NCI-H446 treated with DMSO at 0.1 percent for 48 hours (cell line): ENCODE data around the gene SLCO3A1.
"Not testable (repeated sequence)": the region's sequence is repeated elsewhere in the genome, so short reads cannot be mapped to it uniquely, and the experiment has no call there.

Experiments
- DNase-seq: peaks from one replicate; lab custom pipeline; 2025; lab: John Stamatoyannopoulos, UW

The SLCO3A1 gene

GRCh38 chr15:92070251-92070650 lies 216.7 kb downstream of the SLCO3A1 start:
- DNase-seq, result not testable (repeated sequence)

DNA sequence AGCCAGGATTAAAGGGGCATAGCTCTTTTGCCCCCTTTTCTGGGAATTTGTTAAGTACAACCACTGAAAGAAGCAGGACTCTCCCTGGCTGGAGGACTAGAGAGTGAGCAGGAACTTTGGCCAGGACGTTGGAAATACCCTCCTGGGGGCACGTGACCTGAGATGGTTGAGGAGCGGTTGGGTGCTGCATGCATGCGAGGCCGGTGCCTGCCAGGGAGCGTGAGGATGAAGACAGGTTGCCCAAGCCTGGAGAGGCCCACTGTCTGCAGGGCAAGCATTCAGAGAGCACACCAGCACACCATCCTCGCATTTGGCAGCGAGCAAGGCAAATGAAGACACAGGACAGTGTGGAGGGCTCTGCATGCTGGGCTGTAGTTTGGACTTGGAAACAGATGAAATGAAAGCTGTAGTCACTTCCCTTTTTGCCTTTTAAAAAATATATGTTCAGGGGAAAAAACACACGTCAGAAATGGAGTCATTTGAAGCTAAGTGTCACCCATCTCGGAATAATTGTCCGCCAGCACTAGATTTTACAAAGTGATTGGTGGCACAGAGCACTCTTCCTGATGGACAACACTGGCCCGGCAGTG lies 217.6 kb downstream of the SLCO3A1 start:
- no peak for DNase-seq

- no peak for DNase-seq
Observed at GRCh38 chr15:92073044-92073785, 219.7 kb downstream of the SLCO3A1 start.

- DNase-seq, result no peak
Observed at GRCh38 chr15:92074101-92074500, 220.6 kb downstream of the SLCO3A1 start.

GRCh38 chr15:92074646-92075045 lies 221.1 kb downstream of the SLCO3A1 start:
- DNase-seq, result no peak

DNA sequence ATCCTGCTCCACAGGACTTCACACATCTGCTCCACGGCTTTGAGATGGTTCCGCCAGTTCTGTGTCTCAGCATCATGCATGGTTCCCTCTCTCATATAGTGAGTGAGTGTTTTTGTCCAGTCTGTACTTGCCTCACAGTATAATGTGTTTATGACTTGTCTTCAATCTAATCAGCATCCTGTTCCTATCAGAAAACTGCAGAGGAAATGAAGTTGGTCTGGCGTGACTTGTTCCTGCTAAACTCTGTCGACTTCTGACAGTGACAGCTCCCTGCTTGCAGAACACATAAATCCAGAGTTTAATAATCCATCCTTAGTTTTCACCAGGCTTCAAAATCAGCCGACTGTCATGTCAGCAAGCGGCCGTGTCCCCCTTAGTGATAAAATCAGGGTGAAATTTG lies 222.3 kb downstream of the SLCO3A1 start:
- DNase-seq, result no peak

- peak; percentile 20 for DNase-seq
Observed at GRCh38 chr15:92076541-92076940, 223.0 kb downstream of the SLCO3A1 start.

- peak; percentile 18 for DNase-seq
Observed at GRCh38 chr15:92077353-92078085, 224.0 kb downstream of the SLCO3A1 start.

- no peak for DNase-seq
Observed at GRCh38 chr15:92078270-92078669, 224.8 kb downstream of the SLCO3A1 start.

DNA sequence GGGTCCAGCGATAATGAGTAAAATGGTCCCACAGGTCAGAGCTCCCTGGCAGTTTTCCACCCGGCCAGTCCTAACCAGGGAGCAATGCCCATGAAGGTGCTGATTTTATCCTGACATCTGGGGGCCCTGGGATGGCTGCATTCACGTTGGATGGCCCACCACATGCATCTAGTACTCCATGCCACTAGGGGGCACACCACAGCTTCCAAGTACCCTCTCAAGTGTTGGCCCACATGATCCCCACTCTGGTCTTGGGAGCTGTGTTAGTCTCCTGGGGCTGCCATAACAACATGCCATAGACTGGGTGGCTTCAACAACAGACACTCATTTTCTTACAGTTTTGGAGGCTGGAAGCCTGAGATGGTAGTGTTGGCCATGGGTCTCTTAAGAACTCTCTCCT lies 225.5 kb downstream of the SLCO3A1 start:
- DNase-seq, result no peak

- DNase-seq, result no peak
Observed at GRCh38 chr15:92079647-92080255, 226.2 kb downstream of the SLCO3A1 start.

DNA sequence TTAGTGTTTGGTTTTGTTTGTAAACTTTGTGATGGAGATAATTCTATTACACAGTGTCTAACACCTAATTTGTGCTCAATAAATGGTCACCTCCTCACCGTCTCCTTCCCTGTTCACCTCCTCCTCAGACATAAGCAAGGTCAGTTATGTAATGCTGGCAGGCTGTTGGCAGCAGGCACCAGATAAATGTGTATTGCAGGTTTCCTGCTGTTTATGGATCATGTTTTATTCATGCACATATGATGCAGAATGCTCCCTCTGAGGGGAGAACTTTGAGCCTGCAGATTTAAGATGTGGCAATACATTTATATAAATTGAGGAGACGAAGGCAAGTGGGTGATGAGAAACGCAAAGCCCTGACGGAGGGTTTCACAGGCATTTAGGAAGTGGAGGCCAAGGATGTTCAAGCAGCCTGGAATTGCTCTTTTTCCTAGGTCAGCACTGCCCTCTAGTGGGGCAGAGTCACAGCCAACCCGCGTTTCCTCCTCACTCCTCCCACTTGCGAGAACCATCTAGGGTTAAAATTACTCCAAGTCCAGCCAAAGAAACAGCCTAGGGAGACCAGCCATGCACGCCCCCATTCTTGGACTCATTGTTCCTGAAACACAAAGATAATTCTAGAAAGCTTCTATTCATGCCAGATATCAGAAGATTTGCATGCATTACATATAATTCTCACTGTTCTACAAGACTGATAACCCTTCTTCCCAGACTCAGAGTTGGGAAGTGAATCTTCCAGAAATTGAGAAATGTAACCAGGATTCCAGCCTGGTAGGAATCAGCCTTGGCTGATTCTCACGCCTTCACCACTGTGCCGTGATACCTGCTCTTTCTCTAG lies 228.7 kb downstream of the SLCO3A1 start:
- peak; percentile 34 for DNase-seq

DNA sequence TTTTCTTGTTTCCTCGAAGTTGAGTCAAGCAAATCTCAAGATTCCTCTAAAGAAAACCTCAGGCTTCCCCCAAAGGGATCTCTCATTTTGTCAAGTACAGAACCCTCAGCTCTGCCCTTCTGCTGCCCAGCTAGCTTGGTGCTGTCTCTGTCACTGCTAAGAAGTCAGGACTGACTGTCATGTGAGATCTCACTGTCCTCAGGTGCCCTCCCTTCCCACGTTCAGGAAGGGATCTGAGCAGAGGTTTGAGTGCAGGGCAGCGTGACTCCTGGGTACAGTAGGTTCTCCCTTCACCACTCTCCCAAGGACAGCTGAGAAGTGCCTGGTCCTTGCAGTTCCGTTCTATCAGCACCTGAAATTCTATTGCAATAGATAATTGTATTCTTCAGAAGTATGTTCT lies 229.7 kb downstream of the SLCO3A1 start:
- DNase-seq, result no peak

- no peak for DNase-seq
Observed at GRCh38 chr15:92087211-92087610, 233.7 kb downstream of the SLCO3A1 start.

DNA sequence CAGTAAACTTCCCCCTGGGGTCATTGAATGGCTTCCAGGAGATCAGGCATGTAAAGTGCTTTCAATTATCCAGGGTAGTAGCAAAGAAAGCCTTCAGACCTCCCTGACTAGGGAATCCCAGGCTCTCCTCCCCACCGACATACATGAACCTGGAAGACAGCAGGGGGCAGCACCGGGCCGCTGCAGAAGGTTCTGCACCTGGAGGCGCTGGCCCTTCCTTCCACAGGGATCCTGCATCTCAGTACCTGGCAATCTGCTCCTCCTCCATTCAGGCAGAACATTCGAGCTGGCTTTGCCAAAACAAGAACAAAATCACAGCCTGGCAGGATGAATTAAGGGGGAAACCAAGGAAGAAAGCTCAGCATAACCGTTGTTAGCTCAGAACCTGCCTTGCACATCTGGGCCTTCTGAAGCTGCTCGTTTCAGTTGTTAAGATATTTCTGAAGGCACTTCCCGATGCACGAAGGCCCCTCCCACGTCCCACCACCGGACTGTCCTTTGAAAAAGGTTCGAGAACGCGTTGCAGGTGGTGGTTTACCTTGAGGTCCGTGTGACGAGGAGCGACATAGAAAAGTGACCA lies 237.7 kb downstream of the SLCO3A1 start:
- DNase-seq, result no peak

DNA sequence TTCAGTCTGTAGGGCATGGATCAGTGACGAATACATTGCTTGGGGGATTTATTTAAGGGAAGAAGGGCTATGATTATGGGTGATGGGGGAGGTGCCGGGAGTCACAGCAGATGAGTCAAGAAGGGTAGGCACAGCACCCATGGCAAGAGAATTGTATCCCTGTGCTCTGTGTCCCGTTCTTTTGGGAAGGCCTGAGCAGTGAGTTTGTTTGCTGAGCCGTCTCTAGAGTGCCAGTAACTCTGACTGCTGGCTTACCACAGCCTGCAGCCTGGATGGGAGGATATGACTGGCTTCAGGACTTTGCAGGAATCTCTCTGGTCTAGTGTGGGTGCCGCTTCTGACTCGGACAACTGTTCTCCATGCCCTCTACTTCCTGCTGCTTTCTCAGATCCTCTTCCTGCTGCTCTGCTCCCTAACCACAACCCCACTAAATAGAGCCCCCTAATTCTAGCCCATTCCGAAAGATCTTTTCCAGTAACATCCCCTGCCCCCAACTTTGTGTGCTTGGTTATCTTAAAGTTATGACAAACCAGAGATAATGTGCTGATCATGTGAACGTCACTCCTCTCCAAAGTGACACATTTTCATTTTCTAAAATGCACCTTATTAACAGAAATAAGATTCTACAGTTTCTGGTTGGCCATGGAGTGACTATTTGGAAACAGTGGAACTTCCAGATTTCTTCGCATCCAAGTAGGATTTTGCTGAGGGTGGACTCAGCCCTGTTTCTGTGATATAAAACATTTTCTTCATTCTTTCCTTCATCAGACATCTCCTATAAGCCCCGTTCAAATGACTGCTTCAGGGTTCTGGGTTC lies 239.0 kb downstream of the SLCO3A1 start:
- no peak for DNase-seq

DNA sequence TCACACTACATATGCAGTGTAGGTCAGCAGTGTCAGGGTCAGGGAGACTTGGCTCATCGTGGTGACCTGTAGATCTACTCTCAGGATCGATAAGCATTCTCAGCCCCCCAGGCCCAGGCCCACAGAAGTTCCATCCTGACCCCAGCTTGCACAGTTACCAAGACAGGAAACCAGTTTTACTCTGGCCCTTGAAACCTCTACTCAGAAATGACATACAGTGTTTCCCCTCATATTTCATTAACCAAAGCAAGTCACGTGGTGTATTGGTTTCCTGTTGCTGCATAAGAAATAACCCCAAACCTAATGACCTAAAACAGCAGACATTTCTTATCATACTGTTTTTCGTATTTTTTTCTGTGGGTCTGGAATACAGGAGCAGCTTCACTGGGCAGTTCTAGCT lies 242.2 kb downstream of the SLCO3A1 start:
- DNase-seq, result no peak

DNA sequence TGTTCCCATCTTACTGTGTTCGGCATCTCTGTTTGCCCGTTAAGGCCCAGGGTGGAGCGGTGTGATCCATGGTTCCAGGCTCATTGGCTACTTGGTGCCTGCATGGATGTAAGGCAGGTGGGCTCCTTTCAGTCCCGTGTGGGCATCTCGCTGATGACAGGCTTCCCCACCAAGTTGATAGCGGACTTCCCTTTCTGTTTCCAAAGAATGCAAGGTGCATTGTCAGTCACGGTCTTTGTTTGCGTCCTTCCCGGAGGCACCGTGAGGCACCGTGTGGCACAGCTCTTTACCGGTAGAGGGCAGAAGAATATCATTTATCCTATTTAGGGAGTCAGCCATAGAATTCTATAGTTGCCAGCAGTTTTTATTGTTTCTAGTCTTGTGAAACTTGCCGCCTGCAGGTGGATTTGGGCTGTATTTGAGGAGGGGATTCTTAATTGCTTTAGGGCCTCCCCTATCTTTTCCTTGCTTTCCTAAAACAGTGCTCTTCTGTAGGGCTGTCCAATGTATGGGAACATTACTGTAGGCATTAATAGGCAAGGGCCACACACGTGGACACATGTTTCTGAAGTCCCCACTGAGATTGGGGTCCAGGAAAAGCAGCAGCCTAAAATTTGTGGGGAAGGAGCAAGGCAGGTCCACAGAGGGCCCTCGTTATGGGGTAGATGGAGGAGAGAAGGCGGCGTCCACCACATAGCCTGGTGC lies 244.1 kb downstream of the SLCO3A1 start:
- peak; percentile 38 for DNase-seq

DNA sequence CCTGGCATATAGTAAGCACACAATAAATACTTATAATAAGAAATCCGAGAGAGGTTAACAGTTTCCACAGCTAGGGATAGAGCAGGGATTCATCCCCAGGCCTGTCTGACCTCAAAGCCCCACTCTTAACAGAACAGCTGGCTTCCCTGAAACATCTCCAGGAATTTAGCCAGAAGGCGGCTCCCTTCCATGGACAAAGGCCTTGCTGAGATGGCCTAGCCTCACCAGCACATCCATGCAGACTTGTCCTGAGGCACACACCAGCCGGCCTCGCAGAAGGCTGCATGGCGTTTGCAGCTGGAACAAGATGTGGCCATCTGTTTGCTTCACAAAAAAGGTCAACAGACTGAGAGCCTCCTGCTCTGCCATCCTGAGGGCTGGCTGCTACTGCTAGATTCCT lies 245.4 kb downstream of the SLCO3A1 start:
- no peak for DNase-seq

DNA sequence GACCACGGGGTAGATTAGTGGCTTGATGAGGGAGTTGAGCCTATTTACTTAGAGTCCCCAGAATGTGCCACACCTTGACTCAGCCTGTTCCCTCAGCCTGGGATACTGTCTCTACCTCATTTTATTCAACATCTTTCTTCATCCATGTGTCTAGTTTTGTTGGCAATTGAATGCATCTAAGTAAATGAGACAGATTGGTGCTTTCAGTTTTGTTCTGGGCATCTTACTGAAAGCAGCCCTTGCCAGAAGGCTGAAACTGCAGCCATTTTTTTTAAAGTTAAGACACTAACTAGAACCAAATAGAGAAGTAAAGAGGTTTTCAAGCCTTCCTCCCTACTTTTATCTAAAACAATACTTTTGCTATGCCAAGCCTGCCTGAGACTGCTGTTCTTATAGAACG lies 246.8 kb downstream of the SLCO3A1 start:
- DNase-seq, result no peak
